ENCODE data around the gene RHBDL1. TPM values are rescaled to one million over a fixed set of nuclear protein-coding genes. Genes with fewer than 3 reads are reported as not detected.

Gene RHBDL1
- total RNA-seq, 1 experiment from 2014 or later, result 2.9 TPM

- TF ChIP-seq CTCF (IDR thresholded peaks at IDR 0.05; ENCODE audit: insufficient read depth in 1 of 2, low read depth in 1 of 2, low read length in 1 of 2, severe bottlenecking in 1 of 2, unreplicated experiment in 1 of 2), result no peak
- Mint-ChIP-seq H3K9me3 (ENCODE audit: unreplicated experiment) (no peaks in the 10 kb centered on the region), H3K27ac (ENCODE audit: unreplicated experiment) (peak overlapping the region; percentile 22), H3K4me3 (ENCODE audit: unreplicated experiment) (peak overlapping the region; percentile 73), H3K4me1 (ENCODE audit: low read depth, unreplicated experiment) (no peaks in the 10 kb centered on the region), H3K27me3 (ENCODE audit: insufficient read depth, unreplicated experiment) (no peaks in the 10 kb centered on the region), H3K36me3 (ENCODE audit: insufficient read depth, unreplicated experiment) (peaks cover 10% of the 10 kb centered on the region)
- ChIA-PET POLR2A (no interaction called here), CTCF (no interaction called here)
- peaks cover 37% of the 10 kb centered on the region for H3K4me1 ChIP-seq
- no peaks in the 10 kb centered on the region for H3K9me3 ChIP-seq
- DNase-seq, result no peak
- no peak overlapping the region for H3K4me3 ChIP-seq (ENCODE audit: low read depth, low read length)
- no TSS peak for BruUV-seq (replicated peaks)
- H3K27me3 ChIP-seq (replicated peaks; ENCODE audit: control insufficient read depth, insufficient read depth, low read length), result no peaks in the 10 kb centered on the region
- no peaks in the 10 kb centered on the region for H3K36me3 ChIP-seq (ENCODE audit: control insufficient read depth, insufficient read depth, low read length)
- intact Hi-C loops (cut with micrococcal nuclease; ENCODE audit: unreplicated experiment), result loop anchor here (10.0 kb wide), 1 partner anchor 66 kb away; the partner anchor contains the start of genes CHTF18 and RPUSD1
Observed at GRCh38 chr16:718922-719321, 43.5 kb downstream of the RHBDL1 start.

DNA sequence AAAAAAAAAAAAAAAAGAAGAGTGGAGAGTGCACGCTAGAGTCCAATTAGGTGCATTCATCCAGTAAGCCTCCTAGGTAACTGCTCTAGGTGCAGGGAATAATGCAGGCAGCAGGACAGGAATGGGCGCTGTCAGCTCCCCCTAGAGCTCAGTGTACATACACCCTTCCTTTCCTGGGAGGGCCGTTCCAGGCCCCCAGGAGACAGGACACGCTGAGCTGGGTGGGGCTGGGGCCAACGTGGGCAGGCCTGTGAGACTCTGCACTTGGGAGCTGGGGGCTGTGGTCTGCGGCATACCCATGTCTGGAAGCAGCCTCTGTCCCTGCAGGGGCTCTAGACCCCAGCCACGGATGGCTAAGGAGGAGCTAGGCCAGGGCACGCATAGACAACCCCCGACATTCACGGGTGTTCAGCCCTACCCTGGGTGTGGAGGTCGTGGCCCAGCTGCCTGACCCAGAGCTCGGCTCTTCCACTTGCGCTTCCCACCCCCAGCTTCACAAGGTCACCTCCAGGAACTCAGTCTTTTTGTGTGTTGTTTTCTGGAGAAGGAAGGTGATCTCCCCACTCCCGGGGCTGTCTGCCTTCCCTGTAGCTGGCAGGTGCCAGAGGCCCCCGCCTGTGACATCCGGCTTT is 44.5 kb downstream of the RHBDL1 start:
- H3K36me3 Mint-ChIP-seq (ENCODE audit: insufficient read depth, unreplicated experiment), result peaks cover 10% of the 10 kb centered on the region
- peak overlapping the region; percentile 39 for H3K27ac Mint-ChIP-seq (ENCODE audit: unreplicated experiment)
- Histone ChIP-seq H3K4me1 (peaks cover 29% of the 10 kb centered on the region), H3K4me3 (ENCODE audit: low read depth, low read length) (peak overlapping the region; percentile 86), H3K9me3 (no peaks in the 10 kb centered on the region), H3K27me3 (replicated peaks; ENCODE audit: control insufficient read depth, insufficient read depth, low read length) (no peaks in the 10 kb centered on the region), H3K36me3 (ENCODE audit: control insufficient read depth, insufficient read depth, low read length) (no peaks in the 10 kb centered on the region)
- H3K27me3 Mint-ChIP-seq (ENCODE audit: insufficient read depth, unreplicated experiment), result no peaks in the 10 kb centered on the region
- TF ChIP-seq CTCF (IDR thresholded peaks at IDR 0.05; ENCODE audit: insufficient read depth in 1 of 2, low read depth in 1 of 2, low read length in 1 of 2, severe bottlenecking in 1 of 2, unreplicated experiment in 1 of 2), result peak; percentile 6 to 42
- CTCF ChIA-PET, result interaction anchor here (0.6 to 1.0 kb wide), 7 partner anchors 8 to 335 kb away, joined by 3 to 4 read pairs (median 3); partner anchors contain the start of genes CHTF18 and RPUSD1
- peak; percentile 58 to 69 for DNase-seq
- POLR2A ChIA-PET, result interaction anchor here (0.9 to 2.4 kb wide), 3 partner anchors 25 to 68 kb away, joined by 3 to 12 read pairs (median 4); partner anchors contain the start of genes CHTF18 and RPUSD1
- H3K9me3 Mint-ChIP-seq (ENCODE audit: unreplicated experiment), result no peaks in the 10 kb centered on the region
- intact Hi-C loops (cut with micrococcal nuclease; ENCODE audit: unreplicated experiment), result loop anchor here (10.0 kb wide), 1 partner anchor 65 kb away; the partner anchor contains the start of genes CHTF18 and RPUSD1
- H3K4me1 Mint-ChIP-seq (ENCODE audit: low read depth, unreplicated experiment), result no peaks in the 10 kb centered on the region
- H3K4me3 Mint-ChIP-seq (ENCODE audit: unreplicated experiment), result peak overlapping the region; percentile 73
- TSS peak; percentile 71 for BruUV-seq (replicated peaks)

GRCh38 chr16:720447-720989 is 45.0 kb downstream of the RHBDL1 start:
- H3K36me3 Mint-ChIP-seq (ENCODE audit: insufficient read depth, unreplicated experiment), result peaks cover 10% of the 10 kb centered on the region
- peak overlapping the region; percentile 39 for H3K27ac Mint-ChIP-seq (ENCODE audit: unreplicated experiment)
- peaks cover 29% of the 10 kb centered on the region for H3K4me1 ChIP-seq
- H3K27me3 ChIP-seq (replicated peaks; ENCODE audit: control insufficient read depth, insufficient read depth, low read length), result no peaks in the 10 kb centered on the region
- peak in 1 of 2 experiments; percentile 64 for DNase-seq
- no peaks in the 10 kb centered on the region for H3K36me3 ChIP-seq (ENCODE audit: control insufficient read depth, insufficient read depth, low read length)
- H3K27me3 Mint-ChIP-seq (ENCODE audit: insufficient read depth, unreplicated experiment), result no peaks in the 10 kb centered on the region
- CTCF ChIA-PET, result interaction anchor here (0.6 to 1.7 kb wide), 5 partner anchors 8 to 335 kb away, joined by 3 to 13 read pairs (median 3); no protein-coding TSS in a partner anchor
- no peak for TF ChIP-seq CTCF (IDR thresholded peaks at IDR 0.05; ENCODE audit: insufficient read depth in 1 of 2, low read depth in 1 of 2, low read length in 1 of 2, severe bottlenecking in 1 of 2, unreplicated experiment in 1 of 2)
- POLR2A ChIA-PET, result interaction anchor here (0.9 to 2.4 kb wide), 4 partner anchors 8 to 68 kb away, joined by 3 to 12 read pairs (median 5); partner anchors contain the start of genes CHTF18 and RPUSD1
- BruUV-seq (replicated peaks), result no TSS peak
- H3K4me3 ChIP-seq (ENCODE audit: low read depth, low read length), result peak overlapping the region; percentile 86
- H3K9me3 ChIP-seq, result no peaks in the 10 kb centered on the region
- H3K9me3 Mint-ChIP-seq (ENCODE audit: unreplicated experiment), result no peaks in the 10 kb centered on the region
- intact Hi-C loops (cut with micrococcal nuclease; ENCODE audit: unreplicated experiment), result no loop called here
- no peaks in the 10 kb centered on the region for H3K4me1 Mint-ChIP-seq (ENCODE audit: low read depth, unreplicated experiment)
- peak overlapping the region; percentile 73 for H3K4me3 Mint-ChIP-seq (ENCODE audit: unreplicated experiment)

Data from Caco-2 (cell line).